H7 (cell line): ENCODE data around the gene PEX6. TPM values are rescaled to one million over a fixed set of nuclear protein-coding genes. Genes with fewer than 3 reads are reported as not detected.
"Not testable (repeated sequence)": the region's sequence is repeated elsewhere in the genome, so short reads cannot be mapped to it uniquely, and the experiment has no call there.

Source experiments
- DNase-seq: peaks from one replicate; pipeline ENCODE4 v3.0.0; 2012
- H3K27me3 ChIP-seq: 2 replicates; pipeline ENCODE4 v1.6.0; 2011; ENCODE audit warnings: mild to moderate bottlenecking, low read length; ENCODE audit not compliant: control insufficient read depth, insufficient read depth
- H3K36me3 ChIP-seq: replicated peaks from 2 replicates; pipeline ENCODE4 v1.5.1; 2011; ENCODE audit warnings: low read length; ENCODE audit not compliant: control insufficient read depth, insufficient read depth
- H3K4me3 ChIP-seq: 2 replicates; pipeline ENCODE4 v1.5.1; 2011; ENCODE audit warnings: low read depth, mild to moderate bottlenecking, control low read depth, low read length, moderate library complexity; ENCODE audit not compliant: insufficient read depth
- total RNA-seq: library from RNA; depleted of rRNA; stranded (reverse); fragments of >200 nt; shearing (Covaris generic); gene quantifications from 2 replicates; pipeline ENCODE4 v1.2.3, GENCODE V29; 2014

The PEX6 gene
- total RNA-seq, 1 experiment from 2014 or later: 47.5 TPM

DNA sequence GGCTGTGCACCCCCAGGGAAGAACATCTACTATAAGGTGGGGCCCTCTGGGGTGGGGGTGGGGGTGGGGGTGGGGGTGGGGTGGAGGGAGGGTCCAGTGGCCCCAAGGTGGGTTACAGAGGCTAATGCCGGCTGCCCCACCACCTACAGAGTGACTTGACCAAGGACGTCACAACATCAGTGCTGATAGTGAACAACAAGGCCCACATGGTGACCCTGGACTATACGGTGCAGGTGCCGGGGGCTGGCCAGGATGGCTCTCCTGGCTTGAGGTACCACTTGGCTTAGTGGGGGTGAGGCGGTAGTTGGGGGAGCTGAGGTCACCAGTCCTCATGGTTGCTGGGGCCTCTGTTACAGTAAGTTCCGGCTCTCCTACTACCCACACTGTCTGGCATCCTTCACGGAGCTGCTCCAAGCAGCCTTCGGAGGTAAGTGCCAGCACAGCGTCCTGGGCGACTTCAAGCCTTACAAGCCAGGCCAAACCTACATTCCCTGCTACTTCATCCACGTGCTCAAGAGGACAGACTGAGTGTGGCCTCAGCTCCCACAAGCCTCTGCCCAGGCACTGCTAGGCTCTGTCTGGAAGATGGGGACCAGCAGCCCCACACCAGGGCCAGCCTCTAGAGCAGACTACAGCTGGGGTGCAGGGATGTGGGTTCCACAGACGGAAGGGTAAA lies 15.7 kb downstream of the PEX6 start:
- Histone ChIP-seq H3K36me3 (peaks cover 5% of the 10 kb centered on the region), H3K4me3 (no peak overlapping the region), H3K27me3 (peaks cover 18% of the 10 kb centered on the region)
- DNase-seq: peak; percentile 22

GRCh38 chr6:42962502-42963178 lies 16.3 kb downstream of the PEX6 start:
- peaks cover 5% of the 10 kb centered on the region for H3K36me3 ChIP-seq
- DNase-seq: peak; percentile 29
- H3K4me3 ChIP-seq: no peak overlapping the region
- peaks cover 18% of the 10 kb centered on the region for H3K27me3 ChIP-seq

DNA sequence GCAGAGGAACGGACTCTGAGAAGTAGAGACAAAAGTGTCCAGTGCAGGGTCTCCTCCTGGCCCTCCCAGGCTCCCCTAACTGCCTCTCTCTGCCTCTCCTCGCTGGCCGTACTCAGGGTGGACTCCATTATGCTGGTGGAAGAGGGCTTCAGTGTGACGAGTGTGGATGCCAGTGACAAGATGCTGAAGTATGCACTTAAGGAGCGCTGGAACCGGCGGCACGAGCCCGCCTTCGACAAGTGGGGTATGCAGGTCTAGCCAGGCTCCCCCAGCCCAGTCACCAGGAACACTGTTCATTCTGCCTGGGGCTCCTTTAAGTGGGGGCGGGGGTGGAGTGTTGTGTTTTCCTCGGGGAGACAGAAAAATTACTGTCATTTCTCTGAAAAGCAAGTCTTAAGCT lies 16.9 kb downstream of the PEX6 start:
- no peak for DNase-seq
- peaks cover 5% of the 10 kb centered on the region for H3K36me3 ChIP-seq
- H3K4me3 ChIP-seq: no peak overlapping the region
- peaks cover 18% of the 10 kb centered on the region for H3K27me3 ChIP-seq

DNA sequence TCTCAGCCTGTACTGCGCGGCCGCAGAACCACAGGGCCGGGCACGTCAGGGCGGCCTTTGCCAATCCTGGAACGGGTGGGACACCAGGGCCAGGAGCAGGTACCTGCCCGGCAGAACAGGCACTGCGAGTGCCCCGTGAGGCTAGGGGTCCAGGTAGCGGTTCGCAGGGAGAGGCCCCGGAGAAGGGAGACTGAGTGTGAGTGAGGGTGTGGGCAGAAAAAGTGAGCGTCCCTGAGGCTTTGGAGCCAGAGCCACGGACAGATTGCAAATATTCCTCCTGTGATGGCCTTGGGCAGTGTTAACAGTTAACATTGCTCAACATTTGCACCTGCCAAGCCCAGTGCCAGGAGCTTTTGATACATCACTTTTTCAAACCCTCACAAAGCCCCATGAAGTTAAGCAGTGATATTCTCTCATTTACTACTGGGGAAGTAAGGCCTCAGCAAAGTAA lies 17.9 kb downstream of the PEX6 start:
- H3K36me3 ChIP-seq: peaks cover 5% of the 10 kb centered on the region
- no peak for DNase-seq

DNA sequence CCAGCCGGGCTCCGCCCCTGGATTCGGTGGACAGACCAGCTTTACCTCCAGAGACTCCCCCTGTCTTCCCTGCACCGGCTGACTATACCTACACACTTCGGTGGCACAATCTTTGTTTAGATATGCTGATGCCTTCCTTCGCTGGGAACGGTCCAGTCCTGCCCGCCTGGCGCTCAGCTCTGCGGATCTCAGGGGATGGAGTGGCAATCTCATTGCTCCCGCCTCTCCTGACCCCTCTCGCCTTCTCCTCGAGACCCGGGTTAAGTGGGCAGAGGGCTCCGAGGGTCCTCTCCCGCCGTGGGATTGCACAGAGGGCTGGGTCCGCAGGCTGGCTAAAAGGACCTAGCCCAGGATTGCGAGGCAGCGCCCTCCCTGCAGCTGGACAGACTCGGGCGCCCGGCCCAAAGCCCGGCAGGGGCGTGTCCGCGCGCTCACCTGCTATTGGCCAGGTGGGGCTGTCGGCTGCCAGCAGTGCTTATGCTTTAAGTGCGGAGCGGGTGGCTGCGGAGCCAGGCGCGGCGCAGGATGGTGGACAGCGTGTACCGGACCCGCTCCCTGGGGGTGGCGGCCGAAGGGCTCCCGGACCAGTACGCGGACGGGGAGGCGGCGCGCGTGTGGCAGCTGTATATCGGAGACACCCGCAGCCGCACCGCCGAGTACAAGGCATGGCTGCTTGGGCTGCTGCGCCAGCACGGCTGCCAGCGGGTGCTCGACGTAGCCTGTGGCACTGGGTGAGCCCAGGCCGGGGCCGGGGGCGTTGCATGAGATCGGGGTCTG lies 18.6 kb downstream of the PEX6 start, which contains the start of gene GNMT:
TSS of gene GNMT (plus strand) at position 512 of the 777 bp plus-strand sequence. CDS start at position 526, 14 bp downstream.
- Histone ChIP-seq H3K27me3 (peaks cover 18% of the 10 kb centered on the region), H3K36me3 (peaks cover 5% of the 10 kb centered on the region), H3K4me3 (peak within 1 kb of the TSS; percentile 55)
- peak; percentile 97 for DNase-seq

More for the DNA sequence above, 17.9 kb downstream of the PEX6 start:
- H3K4me3 ChIP-seq: peak overlapping the region; percentile 55
- peaks cover 18% of the 10 kb centered on the region for H3K27me3 ChIP-seq

DNA sequence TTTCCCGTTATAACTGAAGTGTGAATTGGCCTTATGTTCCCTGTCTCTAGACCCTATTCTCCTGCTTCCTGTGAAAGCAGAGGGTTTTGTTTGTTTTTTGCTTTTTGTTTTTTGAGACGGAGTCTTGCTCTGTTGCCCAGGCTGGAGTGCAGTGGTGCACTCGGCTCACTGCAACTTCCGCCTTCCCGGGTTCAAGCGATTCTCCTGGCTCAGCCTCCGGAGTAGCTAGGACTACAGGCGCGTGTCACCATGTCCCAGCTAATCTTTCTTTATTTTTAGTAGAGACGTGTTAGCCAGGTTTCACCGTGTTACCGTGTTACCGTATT lies 19.1 kb downstream of the PEX6 start:
- peak overlapping the region; percentile 55 for H3K4me3 ChIP-seq
- no peak for DNase-seq
- peaks cover 4% of the 10 kb centered on the region for H3K36me3 ChIP-seq
- peaks cover 18% of the 10 kb centered on the region for H3K27me3 ChIP-seq

GRCh38 chr6:42958125-42958524 lies 20.9 kb downstream of the PEX6 start:
- H3K36me3 ChIP-seq: 0 out of 2 replicates have a peak, but pooled peaks cover 1% of the 10 kb centered on the region
- H3K27me3 ChIP-seq: peaks cover 18% of the 10 kb centered on the region
- H3K4me3 ChIP-seq: no peak overlapping the region
- DNase-seq: no peak

GRCh38 chr6:42954405-42954804 lies 24.6 kb downstream of the PEX6 start:
- not testable (repeated sequence) for H3K36me3 ChIP-seq, H3K4me3 ChIP-seq, DNase-seq, H3K27me3 ChIP-seq

DNA sequence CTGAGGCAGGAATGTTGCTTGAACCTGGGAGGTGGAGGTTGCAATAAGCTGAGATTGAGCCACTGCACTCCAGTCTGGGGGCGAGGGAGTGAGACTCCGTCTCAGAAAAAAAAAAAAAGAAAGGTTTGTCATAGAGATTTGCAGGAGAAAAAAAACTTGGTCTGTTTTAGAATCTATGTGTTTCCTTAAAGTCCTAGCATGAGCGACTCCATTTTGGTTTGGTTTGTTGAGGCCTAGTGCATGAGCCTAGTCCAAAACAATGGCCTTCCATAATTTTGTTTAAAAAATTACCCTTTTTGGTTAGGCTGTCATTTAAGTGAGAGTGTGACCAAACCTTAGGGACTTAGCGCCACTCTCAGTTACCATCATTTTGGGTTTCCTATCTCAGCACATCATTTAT lies 26.6 kb downstream of the PEX6 start:
- Histone ChIP-seq H3K27me3 (no peaks in the 10 kb centered on the region), H3K4me3 (no peak overlapping the region), H3K36me3 (no peaks in the 10 kb centered on the region)
- no peak for DNase-seq

GRCh38 chr6:42947950-42948349 lies 31.0 kb downstream of the PEX6 start:
- H3K36me3 ChIP-seq: no peaks in the 10 kb centered on the region
- no peak overlapping the region for H3K4me3 ChIP-seq
- no peak for DNase-seq
- H3K27me3 ChIP-seq: no peaks in the 10 kb centered on the region

DNA sequence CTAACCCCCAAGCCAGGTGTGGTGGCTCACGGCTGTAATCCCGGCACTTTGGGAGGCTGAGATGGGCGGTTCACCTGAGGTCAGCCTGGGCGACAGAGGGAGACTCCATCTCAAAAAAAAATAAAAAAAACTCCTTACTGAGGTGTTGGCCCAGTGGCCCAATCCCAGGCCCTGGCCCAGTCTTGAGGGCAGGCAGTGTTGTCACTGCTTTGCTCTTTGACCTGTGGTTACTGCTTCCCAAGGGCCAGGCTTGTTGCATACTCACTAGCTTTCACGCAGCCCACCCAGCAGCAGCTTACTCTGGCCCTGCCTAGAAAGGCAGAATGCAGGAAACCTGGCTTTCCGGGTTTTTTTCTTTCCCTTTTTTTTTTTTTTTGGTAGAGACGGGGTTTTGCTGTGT lies 36.5 kb downstream of the PEX6 start:
- no peaks in the 10 kb centered on the region for H3K27me3 ChIP-seq

GRCh38 chr6:42941356-42941755 lies 37.6 kb downstream of the PEX6 start:
- not testable (repeated sequence) for H3K36me3 ChIP-seq, H3K4me3 ChIP-seq, DNase-seq, H3K27me3 ChIP-seq

More for the DNA sequence above, 36.5 kb downstream of the PEX6 start:
- no peak overlapping the region for H3K4me3 ChIP-seq
- no peak for DNase-seq
- H3K36me3 ChIP-seq: peaks cover 3% of the 10 kb centered on the region

DNA sequence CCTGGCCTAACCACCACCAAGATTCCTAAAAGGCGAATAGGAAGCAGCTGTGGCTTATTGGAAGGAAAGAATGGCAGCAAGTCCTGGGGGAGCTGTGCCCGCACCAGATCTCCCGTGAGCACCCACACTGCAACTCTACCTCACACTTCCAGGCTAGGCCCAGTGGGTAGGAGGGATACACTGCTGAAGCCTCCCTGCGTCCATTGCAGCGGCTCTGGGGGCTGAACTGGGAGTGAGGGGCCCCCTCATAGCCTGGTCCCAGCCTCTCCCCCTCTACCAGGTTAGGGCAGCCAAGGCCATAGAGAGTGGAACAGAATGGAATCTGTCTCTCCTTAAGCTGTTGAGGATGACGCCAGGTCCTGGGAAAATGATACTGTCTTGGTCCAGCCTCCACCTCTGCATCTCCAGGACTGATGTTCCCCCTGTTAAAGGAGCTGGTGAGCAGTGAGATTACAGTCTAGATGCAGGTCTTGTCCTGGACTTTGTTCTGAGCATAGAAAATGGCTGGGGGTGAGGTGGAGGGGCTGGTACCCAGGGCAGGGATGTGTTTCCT lies 38.4 kb downstream of the PEX6 start:
- Histone ChIP-seq H3K36me3 (peaks cover 10% of the 10 kb centered on the region), H3K4me3 (no peak overlapping the region), H3K27me3 (no peaks in the 10 kb centered on the region)
- DNase-seq: no peak

- no peak for DNase-seq
- H3K36me3 ChIP-seq: peaks cover 14% of the 10 kb centered on the region
- no peaks in the 10 kb centered on the region for H3K27me3 ChIP-seq
- no peak overlapping the region for H3K4me3 ChIP-seq
Measured at GRCh38 chr6:42939810-42940167, 39.2 kb downstream of the PEX6 start.
